ENCODE results near the gene SRGAP2C.
A peak's percentile ranks its signal among the peaks of the same experiment; 100 is the strongest.
"Not testable (repeated sequence)": the region's sequence is repeated elsewhere in the genome, so short reads cannot be mapped to it uniquely, and the experiment has no call there.

SRGAP2C gene

DNA sequence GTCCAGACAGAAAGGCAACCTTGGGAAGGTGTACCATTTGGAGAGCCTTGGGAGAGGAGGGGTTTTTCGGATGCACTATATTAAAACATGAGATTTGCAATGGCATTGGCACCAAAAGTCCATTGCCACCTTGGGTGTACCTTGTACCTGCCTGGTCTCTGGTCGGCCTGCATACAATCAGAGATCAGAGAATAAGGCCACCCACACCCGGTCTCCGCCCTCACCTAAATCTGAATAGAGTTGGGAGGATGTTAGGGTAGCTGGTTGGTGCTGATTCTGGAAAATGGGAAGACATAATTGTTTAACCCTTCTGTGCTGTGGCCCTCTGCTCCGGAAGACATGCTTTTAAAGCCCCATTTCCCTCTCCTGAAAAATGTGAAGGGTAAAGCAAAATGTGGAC, 3.1 kb downstream of the SRGAP2C start:
- DNase-seq, result not testable (repeated sequence)

DNA sequence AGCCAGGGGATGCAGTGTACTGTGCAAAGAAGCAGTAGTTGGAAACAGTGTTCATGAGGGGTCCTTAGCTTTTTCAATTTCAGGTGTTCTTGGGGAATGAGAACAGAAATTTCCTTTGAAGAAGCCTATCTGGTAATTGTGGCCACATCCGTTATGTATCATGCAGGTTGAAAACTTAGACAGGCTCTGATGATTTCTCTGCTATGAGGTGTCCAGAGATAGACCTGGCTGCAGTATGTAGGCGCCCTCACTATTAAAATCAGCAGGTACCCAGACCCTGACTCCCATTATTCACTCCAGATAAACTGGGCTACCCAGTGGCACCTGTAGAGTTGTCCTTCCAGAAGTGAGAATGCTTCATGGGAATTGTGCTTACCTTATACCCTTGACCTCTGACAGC, 7.7 kb downstream of the SRGAP2C start:
- DNase-seq, result not testable (repeated sequence)

GRCh38 chr1:121197095-121197882, 12.5 kb downstream of the SRGAP2C start:
- not testable (repeated sequence) for DNase-seq

GRCh38 chr1:121199763-121200162, 15.0 kb downstream of the SRGAP2C start:
- not testable (repeated sequence) for DNase-seq

DNA sequence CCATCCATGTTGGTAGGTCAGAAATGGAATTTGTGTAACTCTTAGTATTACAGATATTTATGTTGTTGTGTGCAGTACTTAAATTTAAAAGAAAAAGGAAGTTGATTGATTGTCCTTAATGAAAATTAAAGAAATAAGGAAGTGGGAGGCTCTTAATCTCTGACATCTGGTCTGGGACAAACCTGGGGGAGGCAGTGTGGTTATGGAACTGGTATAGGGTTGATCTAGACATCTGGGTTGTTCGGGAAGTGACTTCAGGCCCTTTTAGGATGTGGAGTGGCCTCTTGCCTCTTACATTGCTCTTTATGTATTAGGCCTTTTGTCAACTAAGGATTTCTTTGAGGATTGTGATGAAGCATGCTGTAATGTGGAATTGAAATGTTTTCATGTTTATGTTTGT, 15.5 kb downstream of the SRGAP2C start:
- DNase-seq, result not testable (repeated sequence)

GRCh38 chr1:121200985-121201981, 16.5 kb downstream of the SRGAP2C start:
- DNase-seq, result not testable (repeated sequence)

DNA sequence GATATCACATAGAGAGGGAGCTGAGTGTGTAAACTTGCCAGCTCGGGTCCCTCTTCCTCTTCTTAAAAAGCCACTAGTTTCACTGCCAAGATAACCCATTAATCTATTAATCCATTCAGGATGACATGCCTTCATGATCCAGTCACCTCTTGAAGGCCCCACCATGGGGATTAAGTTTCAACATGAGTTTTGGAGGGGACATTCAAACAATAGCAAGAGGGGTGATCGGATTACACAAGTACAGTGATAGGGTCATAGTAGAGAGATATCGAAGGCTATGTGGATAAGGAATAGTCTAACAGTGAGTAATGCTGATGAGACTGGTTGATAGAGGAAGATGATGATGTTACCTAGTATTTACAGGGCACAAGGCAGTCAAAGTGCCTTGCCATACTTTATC, 18.2 kb downstream of the SRGAP2C start:
- not testable (repeated sequence) for DNase-seq

GRCh38 chr1:121205786-121206711, 21.3 kb downstream of the SRGAP2C start:
- peak; percentile 12 for DNase-seq

GRCh38 chr1:121207328-121207727, 22.6 kb downstream of the SRGAP2C start:
- DNase-seq, result not testable (repeated sequence)

- DNase-seq, result not testable (repeated sequence)
These were observed 23.6 kb downstream of the SRGAP2C start for GRCh38 chr1:121208375-121208774.

DNA sequence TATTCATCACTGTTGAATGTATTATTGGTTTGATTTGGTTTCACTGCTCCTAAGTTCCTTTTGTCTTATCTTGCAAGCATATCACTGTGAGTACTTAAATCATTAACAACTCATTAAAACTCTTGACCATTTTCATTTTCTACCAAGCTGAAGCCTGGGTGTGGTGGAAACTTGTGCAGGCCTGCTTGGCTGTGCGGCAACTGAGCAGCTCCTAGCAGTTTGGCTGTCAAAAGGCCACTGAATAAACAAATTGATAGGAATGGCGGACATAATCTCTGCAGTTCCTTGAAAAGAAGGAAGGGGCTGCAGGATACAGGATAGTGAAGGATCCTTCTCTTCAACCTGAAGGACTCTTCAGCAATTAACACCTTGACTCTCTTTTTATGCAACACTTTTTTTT, 26.0 kb downstream of the SRGAP2C start:
- DNase-seq, result not testable (repeated sequence)

GRCh38 chr1:121213491-121213890, 28.7 kb downstream of the SRGAP2C start:
- not testable (repeated sequence) for DNase-seq

DNA sequence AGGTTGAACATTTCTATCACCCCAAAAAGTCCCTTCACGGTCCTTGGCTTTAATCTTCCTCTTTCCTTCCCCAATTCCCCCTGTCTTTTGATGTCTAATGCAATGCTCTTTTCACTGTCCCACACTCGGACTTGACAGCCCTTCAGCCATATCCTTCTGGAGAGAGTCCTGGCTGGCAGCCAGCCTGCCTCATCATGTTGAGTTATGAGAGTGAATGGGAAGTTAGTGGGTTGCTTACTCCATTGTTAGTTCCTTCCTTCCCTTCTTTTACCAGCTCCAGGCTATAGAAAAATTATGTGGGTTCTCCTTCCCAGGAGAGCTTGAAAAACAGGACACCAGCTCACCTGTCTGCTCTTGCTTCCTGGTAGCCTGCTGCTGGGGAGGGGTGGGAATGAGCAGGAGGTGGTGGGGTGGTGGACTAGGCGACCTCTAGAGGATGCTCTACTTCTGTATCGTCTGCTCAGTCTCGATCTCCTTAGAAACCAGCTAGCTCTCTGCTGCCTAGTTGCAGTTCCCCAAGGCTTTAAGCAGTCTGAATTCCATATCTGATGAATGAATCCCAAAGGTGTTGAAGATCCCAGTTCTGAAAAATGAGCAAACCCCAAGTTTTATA, 29.9 kb downstream of the SRGAP2C start:
- not testable (repeated sequence) for DNase-seq

DNA sequence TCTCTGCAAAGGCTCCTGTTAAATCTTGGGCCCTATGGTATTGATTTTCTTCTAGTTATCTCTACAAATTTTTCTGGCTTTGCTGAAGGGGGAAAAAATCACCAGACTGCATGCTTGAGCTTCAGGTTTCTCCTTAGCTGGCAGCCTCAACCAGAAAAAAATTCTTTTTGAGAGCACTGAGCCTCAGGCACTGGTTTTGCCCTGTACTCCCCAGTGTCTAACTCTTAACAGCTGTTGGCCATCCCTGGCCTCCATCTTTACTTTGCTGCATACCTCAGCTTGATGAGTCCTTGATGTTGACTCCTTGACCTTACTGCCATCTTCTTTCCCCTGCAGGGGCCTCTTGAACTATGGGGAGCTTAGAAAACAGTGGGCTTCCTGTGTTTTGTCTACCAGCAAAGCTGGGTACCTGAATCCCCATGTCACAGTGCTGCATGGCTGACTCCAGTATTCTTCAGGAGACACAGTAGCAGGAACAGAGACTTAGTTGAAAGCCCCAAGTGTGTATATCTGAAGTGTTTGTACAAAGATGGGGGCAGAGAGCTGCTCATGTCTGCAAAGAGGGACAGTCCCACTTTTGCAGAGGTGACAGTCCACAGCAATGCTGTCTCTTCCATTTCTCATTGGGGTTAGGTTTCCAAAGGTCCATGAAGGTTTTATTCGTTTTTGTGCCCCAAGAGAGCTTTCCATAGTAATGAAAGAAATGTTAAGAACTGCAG, 31.1 kb downstream of the SRGAP2C start:
- DNase-seq, result not testable (repeated sequence)

- not testable (repeated sequence) for DNase-seq
These were observed 31.9 kb downstream of the SRGAP2C start for GRCh38 chr1:121216676-121217075.

DNA sequence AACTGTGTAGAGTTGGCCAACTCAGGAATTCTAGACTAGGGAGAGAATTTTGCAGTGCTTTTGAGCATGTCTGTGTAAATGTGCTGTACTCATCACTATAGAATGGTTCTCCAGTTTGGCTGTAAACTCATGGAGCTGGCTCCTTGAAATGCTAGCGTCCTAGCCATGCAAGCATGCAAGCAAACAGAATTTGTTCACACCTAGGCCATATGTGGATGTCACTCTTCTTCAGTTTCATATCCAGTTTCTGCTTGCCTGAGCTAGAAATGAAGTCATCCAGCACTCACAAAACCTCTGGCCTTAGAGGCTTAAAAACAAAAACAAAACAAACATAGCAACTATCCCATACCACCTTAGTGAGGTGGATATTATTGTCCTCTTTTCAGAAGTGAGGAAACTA, 37.0 kb downstream of the SRGAP2C start:
- not testable (repeated sequence) for DNase-seq

DNA sequence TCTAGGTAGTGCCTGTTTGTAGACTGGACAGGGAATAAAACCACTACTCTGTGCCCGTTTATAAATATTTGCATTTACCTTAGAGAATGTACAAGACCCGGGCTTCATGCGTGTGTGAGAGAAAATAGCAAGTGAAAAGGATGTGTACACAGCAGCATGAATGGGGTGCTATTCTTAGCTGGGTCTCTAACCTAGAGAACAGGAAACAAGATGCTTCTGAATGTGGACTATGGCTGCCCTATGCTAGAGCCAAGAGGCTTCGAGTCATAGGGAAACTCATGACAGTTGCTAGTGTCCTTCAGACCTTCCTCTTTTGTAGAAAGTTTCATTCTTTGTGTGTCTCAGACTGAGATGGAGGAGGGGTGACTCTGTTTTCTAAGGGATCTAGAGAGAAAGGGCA, 39.9 kb downstream of the SRGAP2C start:
- not testable (repeated sequence) for DNase-seq

DNA sequence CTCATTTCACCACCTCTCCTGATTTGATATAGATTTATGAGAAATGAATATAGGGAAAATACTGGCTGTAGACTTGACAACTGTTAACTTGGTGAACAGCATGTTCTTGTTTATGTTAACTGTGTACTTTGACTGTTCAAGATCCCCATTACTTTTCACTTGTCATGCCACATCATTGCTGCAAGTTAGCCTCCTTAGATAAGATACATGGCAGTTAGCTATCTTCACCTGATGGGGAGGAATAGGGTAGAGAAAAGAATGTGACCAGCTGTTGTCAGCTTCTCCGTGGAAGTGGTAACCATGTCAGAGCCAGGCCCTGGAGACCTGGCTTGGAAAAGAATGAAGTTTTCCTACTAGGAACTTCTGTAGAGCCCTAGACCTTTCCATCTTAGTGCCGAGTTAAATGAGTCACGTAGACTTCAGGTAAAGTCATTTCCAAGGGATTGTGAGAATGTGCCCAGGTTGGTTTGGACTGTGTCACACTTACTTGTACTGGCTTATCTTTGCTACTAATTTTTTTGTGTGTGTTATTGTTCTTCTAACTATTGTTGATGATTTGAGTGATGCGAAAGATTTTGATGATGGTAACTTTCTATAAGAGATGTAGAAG, 41.6 kb downstream of the SRGAP2C start:
- not testable (repeated sequence) for DNase-seq

DNA sequence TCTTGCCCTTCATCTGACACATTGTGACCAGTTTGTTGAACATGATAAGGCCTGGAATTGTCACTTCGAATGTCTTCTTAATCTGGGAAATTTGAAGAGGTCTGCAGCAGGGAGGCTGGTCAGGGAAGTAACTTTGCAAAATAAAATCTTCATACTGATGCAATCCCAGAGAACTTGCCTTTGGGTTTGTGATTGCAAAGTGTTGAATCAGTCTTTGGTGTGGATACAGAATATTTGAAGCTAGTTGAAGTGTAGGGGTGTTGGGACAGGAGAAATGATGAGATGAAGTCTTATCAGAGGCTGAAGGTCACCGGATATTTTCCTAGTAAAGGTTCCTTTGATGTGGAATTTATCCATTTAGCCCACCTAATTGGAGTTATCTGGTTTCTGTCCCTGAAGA, 42.1 kb downstream of the SRGAP2C start:
- not testable (repeated sequence) for DNase-seq

DNA sequence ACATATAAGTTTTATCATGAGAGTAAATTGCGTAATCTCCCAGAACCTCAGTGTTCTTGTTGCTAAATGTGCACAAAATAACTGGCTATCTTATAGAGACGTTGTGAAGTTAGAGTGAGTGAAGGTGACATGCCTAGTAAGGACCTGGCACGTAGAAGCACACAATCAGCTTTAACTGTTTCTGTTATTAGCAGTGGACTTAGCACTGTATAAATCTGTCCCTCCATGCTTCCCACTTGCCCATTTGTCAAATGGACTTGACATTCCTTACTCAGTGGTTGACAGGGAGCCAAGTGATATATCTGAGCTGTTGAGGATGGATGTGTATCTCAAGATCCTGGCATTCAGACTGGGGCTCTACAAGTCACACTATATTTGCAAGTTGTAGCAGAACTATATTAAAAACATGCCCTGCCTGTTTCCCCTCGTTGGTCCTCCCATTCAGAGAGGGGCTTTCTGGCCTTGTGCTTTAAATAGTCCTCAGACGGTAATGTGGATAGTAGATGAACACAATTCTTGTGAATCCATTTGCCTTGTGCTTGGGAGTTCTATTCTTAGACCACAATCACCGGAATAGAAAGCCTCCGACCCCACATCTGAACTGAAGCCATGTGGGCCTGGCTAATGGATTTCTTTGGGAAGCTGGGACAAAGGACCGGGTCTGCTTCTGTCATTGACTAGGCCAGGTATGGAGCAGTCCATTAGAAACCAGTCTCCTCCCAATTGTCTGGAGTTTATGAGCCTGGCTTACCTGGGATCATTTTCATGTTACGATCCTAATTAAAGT, 43.0 kb downstream of the SRGAP2C start:
- DNase-seq, result not testable (repeated sequence)

Measured in right hindlimb (tissue), 1 donor.